ENCODE results near the gene TMOD3.
A peak's percentile ranks its signal among the peaks of the same experiment; 100 is the strongest.

TMOD3 gene

DNA sequence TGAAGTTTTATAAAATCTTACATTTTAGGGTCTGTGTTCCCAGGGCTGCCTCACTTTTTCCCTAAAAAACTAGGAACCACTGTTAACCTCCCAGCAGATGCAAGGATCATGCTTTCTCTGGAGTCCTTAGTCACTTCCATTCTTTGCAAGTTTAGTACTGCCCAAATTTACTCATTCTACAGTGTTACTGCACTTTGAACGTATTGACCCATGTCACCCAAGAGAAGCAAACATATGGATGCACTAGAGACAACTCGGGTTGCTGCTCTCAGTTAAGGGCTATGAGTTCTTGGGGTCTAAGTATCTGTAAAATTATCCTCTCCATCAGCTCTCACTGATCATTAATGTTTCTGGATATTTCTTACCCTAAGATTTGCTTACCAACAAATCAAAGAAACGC lies 83.1 kb downstream of the TMOD3 start:
- no peak for DNase-seq

DNA sequence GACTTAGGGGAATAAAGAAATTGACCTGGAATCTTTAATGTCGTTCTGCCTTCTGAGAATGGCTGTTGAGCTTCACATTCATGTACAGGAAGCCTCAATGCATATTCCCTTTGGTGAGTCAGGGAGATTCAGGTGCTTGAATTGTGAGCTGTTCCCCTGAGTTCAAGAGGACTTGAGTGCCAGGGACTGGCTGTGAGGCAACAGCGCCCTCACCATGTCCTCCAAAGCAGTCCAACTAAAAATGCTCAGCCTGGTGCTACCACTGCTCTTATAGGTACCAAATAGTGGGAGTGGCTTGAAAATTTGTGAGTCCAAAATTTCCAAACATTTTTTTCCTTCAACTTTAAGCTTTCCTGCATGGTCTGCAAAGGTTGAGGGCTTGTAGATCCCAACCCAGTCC lies 88.0 kb downstream of the TMOD3 start:
- DNase-seq = peak; percentile 28

DNA sequence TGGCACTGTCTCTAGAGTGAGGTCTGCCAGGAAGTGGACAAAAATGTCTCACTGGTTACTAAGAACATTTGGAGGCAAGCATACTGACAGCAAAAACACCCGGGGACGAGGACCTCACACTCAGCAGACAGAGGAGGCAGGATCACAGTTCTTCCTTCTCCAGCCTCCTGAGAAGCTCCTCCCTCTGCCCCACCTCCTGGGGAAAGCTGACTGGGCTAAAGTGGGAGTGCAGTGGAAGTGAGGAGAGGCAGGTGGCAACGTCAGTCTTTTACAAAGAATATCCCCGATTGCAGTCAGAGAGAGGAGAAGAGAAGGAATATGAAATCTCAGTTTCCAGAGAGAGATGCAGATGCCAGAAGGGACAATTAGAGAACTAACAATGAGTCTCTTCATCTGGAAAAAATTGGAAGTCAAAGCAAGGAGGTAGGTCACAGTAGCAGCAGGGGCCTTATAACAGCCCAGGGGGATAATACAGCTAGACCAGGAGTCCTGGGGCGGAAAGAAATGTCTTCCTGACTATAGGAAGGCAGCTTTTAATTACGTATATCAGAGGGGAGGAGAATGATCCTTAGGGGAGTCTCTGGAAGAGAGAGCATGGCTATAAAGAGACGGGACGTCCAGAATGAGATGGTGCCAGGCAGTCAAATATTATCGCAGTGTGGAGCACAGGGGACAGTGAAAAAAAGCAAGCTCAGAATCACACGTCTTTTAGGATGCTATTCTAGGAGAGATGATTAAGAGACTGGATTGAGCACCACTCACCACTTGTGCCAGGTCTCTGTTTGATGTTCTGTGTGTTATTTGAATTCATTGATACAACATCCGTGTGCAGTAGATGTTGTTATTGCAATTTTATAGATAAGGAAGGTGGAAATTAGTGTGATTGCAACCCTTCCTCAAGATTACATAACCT lies 95.0 kb downstream of the TMOD3 start:
- no peak for DNase-seq

DNA sequence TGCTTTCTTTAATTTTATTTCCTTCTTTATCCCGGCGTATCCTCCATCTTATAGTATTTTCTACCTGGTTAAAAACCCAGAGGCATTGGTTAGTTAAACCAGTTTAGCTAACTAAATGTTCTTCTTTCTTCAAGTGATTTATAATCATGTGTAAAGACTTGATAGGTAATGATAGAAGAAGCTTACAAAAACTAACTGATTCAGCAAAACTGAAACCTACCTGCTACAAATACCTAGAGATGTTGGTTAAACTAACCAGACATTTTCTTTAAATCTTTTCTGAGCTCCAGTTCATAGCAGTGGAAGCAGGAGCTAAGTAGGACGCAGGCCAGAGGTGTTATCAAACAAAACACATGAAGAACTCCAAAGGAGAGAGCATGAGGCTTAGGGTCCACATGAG lies 97.4 kb downstream of the TMOD3 start:
- no peak for DNase-seq

DNA sequence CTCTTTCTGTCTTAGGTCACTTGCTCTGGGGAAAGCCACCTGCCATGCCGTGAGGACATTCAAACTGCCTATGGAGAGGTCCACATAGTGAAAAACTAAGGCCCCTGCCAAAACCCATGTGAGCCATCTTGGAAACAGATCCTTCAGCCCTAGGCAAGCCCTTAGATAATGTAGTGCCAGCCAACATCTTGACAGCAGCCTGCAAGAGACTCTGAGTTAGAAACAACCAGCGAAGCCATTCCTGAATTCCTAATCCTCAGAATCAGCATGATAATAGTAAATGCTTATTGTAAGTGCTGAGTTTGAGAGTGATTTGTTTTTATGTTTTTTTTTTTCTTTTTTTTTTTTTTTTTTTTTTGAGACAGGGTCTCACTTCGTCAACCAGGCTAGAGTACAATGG lies 101.6 kb downstream of the TMOD3 start:
- DNase-seq = no peak

DNA sequence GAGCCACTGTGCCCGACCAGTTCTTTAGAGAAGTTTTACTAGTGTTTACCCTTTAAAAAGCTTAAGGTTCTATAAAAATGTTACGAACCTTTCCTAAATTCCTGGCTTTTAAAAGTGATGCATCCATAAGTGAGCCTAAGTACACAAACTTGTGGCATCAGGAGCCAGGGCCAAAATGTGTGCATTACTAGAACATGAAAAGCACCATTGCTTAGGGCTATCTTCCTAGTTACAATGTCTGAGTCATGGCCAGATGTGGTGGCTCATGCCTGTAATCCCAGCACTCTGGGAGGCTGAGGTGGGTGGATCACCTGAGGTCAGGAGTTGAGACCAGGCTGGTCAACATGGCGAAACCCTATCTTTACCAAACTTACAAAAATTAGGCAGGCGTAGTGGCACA lies 102.2 kb downstream of the TMOD3 start:
- peak; percentile 50 for DNase-seq

DNA sequence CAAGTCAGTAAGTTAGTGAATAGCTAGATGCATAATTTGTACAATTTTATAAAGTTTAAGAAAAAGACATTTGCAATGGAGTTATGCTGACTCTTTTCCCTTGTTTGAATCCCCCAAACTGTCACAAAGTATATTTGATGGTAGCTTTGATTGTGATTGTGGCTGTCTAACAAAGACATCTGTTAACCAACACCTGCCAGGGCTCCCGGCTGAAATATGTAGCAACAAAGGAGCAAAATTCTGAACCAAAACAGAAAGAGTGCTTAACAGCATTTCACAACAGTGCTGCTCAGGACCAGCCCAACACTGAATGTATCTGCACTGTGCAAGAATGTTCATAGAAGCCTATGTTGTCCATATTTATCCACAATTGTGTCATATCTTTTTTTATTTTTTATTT lies 102.7 kb downstream of the TMOD3 start:
- DNase-seq = no peak

DNA sequence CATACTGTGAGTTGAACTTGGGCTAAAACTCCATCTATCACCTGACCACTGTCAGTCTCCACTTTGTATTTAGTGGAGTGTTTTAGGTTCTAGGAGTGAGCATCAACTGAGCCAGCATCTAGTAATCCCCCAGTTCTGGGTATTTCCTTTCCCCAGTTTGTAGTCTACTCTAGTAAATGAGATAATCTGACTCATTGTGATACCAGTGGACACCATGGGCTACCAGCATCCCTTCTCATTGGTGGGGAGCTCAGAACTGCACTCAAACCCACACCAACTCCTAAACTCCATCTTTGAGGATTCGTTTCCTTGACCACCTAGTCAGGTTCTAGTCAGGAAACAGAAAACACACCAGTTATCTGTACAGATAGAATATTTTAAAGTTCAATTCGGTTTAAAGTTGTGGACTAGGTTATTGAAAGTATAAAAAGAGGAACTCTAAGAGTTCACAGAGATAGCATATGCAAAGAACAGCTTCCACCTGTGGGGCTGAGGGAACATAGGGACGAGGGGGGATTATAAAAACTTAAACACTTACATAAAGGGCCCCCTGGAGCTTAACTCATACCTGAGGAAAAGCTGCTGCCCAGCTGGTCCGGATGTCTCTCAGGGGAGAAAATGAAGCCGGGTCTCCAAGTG lies 106.1 kb downstream of the TMOD3 start:
- no peak for DNase-seq

DNA sequence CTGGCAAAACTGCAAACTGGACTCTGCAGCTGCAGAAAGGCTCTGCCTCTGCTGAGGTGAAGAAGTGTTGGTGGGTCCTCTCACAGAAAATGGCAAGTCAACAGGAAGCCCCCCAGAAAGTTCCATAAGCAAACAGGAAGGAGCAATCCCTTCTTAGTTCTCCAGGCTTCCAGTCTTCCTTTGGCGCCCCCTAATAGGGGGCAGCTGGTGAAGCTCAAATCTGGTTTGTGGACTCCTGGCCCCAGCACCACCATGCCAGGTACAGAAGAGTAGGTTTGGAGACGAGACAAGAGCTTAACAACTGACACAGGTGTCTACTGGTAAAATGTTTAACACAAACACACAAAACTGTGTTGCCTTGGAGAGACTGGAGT lies 106.6 kb downstream of the TMOD3 start:
- DNase-seq = no peak

DNA sequence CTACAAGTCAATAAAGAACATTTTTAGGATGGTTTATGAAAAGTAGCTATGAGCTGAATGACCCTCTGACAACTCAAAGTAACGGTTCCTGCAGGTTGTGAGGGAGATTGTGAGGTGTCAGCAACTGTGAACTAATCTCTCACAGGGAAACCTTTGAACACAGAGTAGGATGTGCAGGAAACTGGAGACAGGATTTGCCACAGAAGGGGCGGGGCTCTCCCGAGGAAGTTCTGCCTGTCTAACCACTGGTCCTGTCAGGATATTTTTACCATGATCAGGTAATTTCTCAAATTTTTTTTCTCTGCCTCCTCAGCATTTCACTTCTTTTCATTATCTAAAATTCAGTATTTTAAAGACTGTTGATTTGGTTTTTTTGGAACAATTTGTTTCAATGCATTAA lies 108.8 kb downstream of the TMOD3 start:
- no peak for DNase-seq

DNA sequence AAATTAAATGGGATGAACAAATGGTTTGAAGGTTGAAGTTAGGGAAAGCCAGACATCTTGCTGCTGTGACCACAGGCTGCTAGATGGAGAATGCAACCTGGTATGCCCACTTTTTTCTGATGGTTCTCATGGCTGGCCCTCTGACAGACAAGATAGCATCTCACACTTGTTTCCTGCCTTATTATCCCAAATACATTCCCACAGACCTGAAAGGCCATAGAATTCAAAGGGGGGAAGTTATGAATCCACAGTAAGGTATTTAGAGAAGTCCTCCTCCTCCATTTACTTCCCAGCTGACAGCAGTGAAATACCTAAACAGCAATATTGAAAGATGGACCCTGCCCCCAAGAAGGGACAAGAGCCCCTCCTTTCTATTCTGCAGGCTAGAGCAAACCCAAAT lies 109.8 kb downstream of the TMOD3 start:
- DNase-seq = no peak

DNA sequence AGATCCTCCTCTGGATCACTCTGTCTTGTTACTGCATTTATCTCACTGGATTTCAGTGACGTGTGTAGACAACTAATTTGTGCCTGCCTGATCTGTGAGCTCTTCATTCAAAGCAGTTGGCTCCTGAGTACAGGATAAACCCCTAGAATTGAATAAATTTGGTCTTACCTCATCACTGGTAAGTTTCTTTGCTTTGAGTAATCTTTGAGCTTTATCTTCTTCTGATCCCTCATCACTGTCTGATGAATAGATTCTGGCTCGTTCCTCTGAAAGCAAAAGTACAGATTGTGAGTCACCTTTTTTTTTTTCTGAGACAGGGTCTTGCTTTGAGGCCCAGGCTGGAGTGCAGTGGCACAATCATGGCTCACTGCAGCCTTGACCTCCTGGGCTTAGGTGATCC lies 117.7 kb downstream of the TMOD3 start:
- DNase-seq = no peak

DNA sequence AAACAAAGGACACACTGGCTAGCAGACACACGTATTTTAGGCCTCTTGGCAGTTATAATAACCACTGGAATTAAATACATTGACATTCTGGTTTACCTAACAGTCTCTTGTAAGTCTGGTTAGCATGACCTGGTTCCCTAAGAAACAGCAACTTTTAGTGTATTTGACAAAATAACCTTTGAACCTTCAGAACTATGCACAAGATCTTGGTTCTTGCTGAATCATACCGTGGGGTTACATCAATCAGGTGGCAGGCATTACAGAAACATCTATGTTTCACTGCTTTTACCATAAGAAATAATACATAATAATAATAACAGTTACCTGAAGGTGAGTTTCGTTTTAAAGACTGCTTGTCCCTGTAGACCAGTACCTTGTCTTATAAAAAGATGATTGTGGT lies 123.4 kb downstream of the TMOD3 start:
- DNase-seq = no peak

DNA sequence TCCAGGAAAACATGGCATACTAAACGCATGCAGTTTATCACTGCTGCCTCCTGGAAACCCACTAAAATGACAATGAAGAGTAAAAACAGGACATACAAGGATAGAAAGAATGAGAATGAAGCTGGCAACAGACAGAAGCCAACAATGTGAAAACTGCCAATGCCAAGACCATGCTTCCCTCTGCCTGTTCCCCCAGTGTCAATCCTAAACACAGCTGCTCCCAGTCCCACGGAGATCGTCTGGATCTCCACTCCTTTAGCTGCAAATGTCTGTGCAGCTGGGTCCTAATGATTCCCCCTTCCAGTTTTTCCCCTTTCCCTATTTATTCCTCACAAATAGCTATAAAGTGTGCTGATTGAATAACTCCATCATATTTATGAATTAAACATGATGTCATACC lies 126.1 kb downstream of the TMOD3 start:
- DNase-seq = no peak
